Stimulated activated CD4-positive, alpha-beta T cell treated with anti-CD3 and anti-CD28 coated beads, TNF-alpha, amount 100 ng/mL, for 1 hour (primary cell): ENCODE data around the gene PRDX6.
"Not testable (repeated sequence)": the region's sequence is repeated elsewhere in the genome, so short reads cannot be mapped to it uniquely, and the experiment has no call there.

Experiments
- DNase-seq, 3 donors: peaks; one replicate each; pipeline ENCODE4 v3.0.0-alpha.2; 2020; ENCODE audit warnings: low read depth in 3 of 3, low spot score in 1 of 3

Gene PRDX6

GRCh38 chr1:173464185-173464584, 12.9 kb upstream of the PRDX6 start:
- DNase-seq = not testable (repeated sequence)

- DNase-seq = no peak
Observed at GRCh38 chr1:173467426-173467825, 9.7 kb upstream of the PRDX6 start.

- DNase-seq = no peak
Observed at GRCh38 chr1:173469656-173470055, 7.5 kb upstream of the PRDX6 start.

- no peak for DNase-seq
Observed at GRCh38 chr1:173470608-173471007, 6.5 kb upstream of the PRDX6 start.

GRCh38 chr1:173473599-173474011, 3.5 kb upstream of the PRDX6 start:
- no peak for DNase-seq

- no peak for DNase-seq
Observed at GRCh38 chr1:173474097-173474779, 2.9 kb upstream of the PRDX6 start.

GRCh38 chr1:173474780-173475421, 2.2 kb upstream of the PRDX6 start:
- not testable (repeated sequence) for DNase-seq

- DNase-seq = no peak
Observed at GRCh38 chr1:173475564-173476196, 1.5 kb upstream of the PRDX6 start.

- no peak for DNase-seq
Observed at GRCh38 chr1:173476197-173476664, 904 bp upstream of the PRDX6 start.

GRCh38 chr1:173476665-173477285, 360 bp upstream of the PRDX6 start:
- peak in 2 of 3 donors; percentile 33 to 45 for DNase-seq

GRCh38 chr1:173478094-173478674, 1.0 kb downstream of the PRDX6 start:
- DNase-seq = no peak

GRCh38 chr1:173479649-173480048, 2.5 kb downstream of the PRDX6 start:
- no peak for DNase-seq

GRCh38 chr1:173481195-173481772, 4.1 kb downstream of the PRDX6 start:
- no peak for DNase-seq

- DNase-seq = no peak
Observed at GRCh38 chr1:173482683-173483082, 5.5 kb downstream of the PRDX6 start.

- no peak for DNase-seq
Observed at GRCh38 chr1:173484276-173484675, 7.1 kb downstream of the PRDX6 start.

GRCh38 chr1:173485401-173485800, 8.3 kb downstream of the PRDX6 start:
- no peak for DNase-seq

- DNase-seq = no peak
Observed at GRCh38 chr1:173488001-173488400, 10.9 kb downstream of the PRDX6 start.

- DNase-seq = no peak
Observed at GRCh38 chr1:173489149-173489600, 12.0 kb downstream of the PRDX6 start.

- DNase-seq = no peak
Observed at GRCh38 chr1:173489929-173490328, 12.8 kb downstream of the PRDX6 start.

GRCh38 chr1:173491508-173491907, 14.4 kb downstream of the PRDX6 start:
- DNase-seq = no peak

GRCh38 chr1:173493125-173493524, 16.0 kb downstream of the PRDX6 start:
- not testable (repeated sequence) for DNase-seq
